Activated B cell treated with CpG ODN at 0.5 μM for 24 hours (primary cell): ENCODE data around the gene ADAMTS3. TPM values are rescaled to one million over a fixed set of nuclear protein-coding genes. Genes with fewer than 3 reads are reported as not detected.

Experiments
- ATAC-seq: fragments of 200-7000 bp; cut with Tn5 transposase; one replicate; pipeline ENCODE4 v1.10.0; 2021; ENCODE audit warnings: low read depth, mild to moderate bottlenecking, moderate library complexity
- CTCF ChIA-PET: fragments of 350-600 bp; sonication (Branson Sonifier 250); formaldehyde crosslinking; loops from one replicate; lab custom pipeline; 2021; ENCODE audit warnings: antibody characterized with exemption; lab: Charles Lee
- POLR2A ChIA-PET: fragments of 350-600 bp; sonication (Branson Sonifier 250); formaldehyde crosslinking; loops from one replicate; lab custom pipeline; 2021; ENCODE audit warnings: antibody characterized with exemption; lab: Charles Lee
- DNase-seq: peaks from one replicate; pipeline ENCODE4 v3.0.0; 2022
- H3K27ac Mint-ChIP-seq: one replicate; pipeline ENCODE4 v1.8.0; 2020; ENCODE audit warnings: mixed read lengths
- H3K27me3 Mint-ChIP-seq: one replicate; pipeline ENCODE4 v1.8.0; 2021; ENCODE audit warnings: mixed read lengths
- H3K36me3 Mint-ChIP-seq: one replicate; pipeline ENCODE4 v1.8.0; 2021; ENCODE audit warnings: low read depth, mixed read lengths
- H3K4me1 Mint-ChIP-seq: one replicate; pipeline ENCODE4 v1.8.0; 2021; ENCODE audit warnings: mixed read lengths
- H3K4me3 Mint-ChIP-seq: one replicate; pipeline ENCODE4 v1.8.0; 2020; ENCODE audit warnings: mild to moderate bottlenecking, mixed read lengths
- H3K9me3 Mint-ChIP-seq: one replicate; pipeline ENCODE4 v1.8.0; 2020; ENCODE audit warnings: mixed read lengths
- intact Hi-C: fragments of 100-400 bp; cut with micrococcal nuclease; formaldehyde crosslinking; loops from one replicate; pipeline ENCODE4 v1.15.1; 2024
- total RNA-seq: library from RNA; stranded (reverse); gene quantifications from 2 replicates; pipeline ENCODE4 v1.2.3, GENCODE V29; 2022
- TF ChIP-seq, protein P1 (sequence below): fragments of 200-600 bp; IDR thresholded peaks from one replicate; pipeline ENCODE4 v1.8.0; 2022; ENCODE audit warnings: antibody characterized with exemption, mild to moderate bottlenecking

Gene ADAMTS3
- total RNA-seq, 1 donor from 2014 or later: not detected

DNA sequence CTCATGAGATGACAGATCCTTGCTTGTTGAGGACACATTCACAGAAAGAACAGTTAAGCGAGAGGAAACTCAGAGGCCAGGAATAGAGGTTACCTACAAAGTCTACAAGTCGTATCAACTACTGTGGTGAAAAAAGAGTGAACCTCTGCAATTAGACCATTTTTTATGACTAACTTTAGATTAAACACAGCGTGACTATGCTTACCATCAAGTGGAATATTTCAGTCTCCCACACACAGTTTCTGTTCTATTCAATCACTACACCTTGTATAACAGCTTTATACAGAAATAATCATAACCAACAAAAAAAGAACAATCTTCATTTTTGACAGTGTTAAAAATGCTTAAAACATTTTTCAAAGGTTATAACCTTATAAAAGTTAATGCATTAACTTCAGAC is 46.6 kb downstream of the ADAMTS3 start:
- H3K4me3 Mint-ChIP-seq: no peak overlapping the region
- intact Hi-C loops: no loop called here
- no peak overlapping the region for H3K27ac Mint-ChIP-seq
- CTCF ChIA-PET: no interaction called here
- H3K4me1 Mint-ChIP-seq: no peaks in the 10 kb centered on the region
- no peaks in the 10 kb centered on the region for H3K36me3 Mint-ChIP-seq
- DNase-seq (no peak), ATAC-seq (no peak)
- TF ChIP-seq, protein P1, sequence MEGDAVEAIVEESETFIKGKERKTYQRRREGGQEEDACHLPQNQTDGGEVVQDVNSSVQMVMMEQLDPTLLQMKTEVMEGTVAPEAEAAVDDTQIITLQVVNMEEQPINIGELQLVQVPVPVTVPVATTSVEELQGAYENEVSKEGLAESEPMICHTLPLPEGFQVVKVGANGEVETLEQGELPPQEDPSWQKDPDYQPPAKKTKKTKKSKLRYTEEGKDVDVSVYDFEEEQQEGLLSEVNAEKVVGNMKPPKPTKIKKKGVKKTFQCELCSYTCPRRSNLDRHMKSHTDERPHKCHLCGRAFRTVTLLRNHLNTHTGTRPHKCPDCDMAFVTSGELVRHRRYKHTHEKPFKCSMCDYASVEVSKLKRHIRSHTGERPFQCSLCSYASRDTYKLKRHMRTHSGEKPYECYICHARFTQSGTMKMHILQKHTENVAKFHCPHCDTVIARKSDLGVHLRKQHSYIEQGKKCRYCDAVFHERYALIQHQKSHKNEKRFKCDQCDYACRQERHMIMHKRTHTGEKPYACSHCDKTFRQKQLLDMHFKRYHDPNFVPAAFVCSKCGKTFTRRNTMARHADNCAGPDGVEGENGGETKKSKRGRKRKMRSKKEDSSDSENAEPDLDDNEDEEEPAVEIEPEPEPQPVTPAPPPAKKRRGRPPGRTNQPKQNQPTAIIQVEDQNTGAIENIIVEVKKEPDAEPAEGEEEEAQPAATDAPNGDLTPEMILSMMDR: no peak
- no peaks in the 10 kb centered on the region for H3K27me3 Mint-ChIP-seq
- no peaks in the 10 kb centered on the region for H3K9me3 Mint-ChIP-seq
- POLR2A ChIA-PET: no interaction called here

DNA sequence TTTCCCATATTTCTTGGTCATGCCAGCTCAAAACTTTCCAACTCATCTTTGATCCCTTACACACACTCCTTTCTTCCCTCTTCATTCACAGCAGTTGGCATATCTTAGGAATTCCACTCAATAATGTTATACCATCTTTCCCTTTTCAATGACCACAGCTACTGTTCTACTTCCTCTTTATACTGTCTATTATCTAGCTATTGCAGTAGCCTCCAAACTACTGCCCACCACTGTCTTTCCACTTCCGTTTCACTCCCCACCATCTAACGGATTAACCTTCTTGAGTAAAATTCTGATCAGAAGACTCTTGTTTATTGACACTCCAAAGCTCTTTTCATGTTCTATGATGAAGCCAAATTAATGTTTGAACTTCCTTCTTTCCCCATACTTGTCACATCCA is 55.8 kb downstream of the ADAMTS3 start:
- ATAC-seq (no peak), DNase-seq (no peak)
- TF ChIP-seq, protein P1: no peak
- ChIA-PET POLR2A (no interaction called here), CTCF (no interaction called here)
- H3K27me3 Mint-ChIP-seq: no peaks in the 10 kb centered on the region
- intact Hi-C loops: no loop called here
- no peaks in the 10 kb centered on the region for H3K36me3 Mint-ChIP-seq
- H3K4me1 Mint-ChIP-seq: no peaks in the 10 kb centered on the region
- no peak overlapping the region for H3K4me3 Mint-ChIP-seq
- peaks cover 6% of the 10 kb centered on the region for H3K9me3 Mint-ChIP-seq
- no peak overlapping the region for H3K27ac Mint-ChIP-seq

DNA sequence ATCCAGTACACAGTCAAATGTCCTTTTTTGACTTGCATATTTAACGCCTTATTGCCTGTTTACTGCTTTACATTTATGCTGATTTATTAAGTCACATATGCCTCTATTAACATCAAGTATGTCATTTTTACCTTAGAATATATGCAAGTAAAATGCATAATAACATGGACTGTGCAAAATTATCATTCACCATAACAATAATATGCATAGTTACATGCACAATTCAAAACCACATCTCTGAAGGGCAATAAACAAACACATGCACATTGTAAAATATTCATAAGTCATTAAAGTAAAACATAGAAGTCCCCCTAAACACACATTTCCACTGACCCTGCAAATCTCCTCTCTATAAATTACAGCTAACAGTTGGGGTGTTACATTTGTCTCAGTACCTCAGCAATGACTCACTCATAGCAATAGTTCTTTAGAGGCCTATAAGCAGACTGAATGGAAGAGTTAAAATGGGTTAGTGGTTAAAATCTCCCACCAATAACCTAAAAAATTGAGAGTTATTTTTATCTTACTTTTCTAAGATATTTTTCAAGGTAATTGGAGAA is 61.1 kb downstream of the ADAMTS3 start:
- intact Hi-C loops: no loop called here
- no peaks in the 10 kb centered on the region for H3K27me3 Mint-ChIP-seq
- H3K4me3 Mint-ChIP-seq: no peak overlapping the region
- DNase-seq: no peak
- CTCF ChIA-PET: no interaction called here
- TF ChIP-seq, protein P1: no peak
- H3K9me3 Mint-ChIP-seq: peaks cover 6% of the 10 kb centered on the region
- H3K36me3 Mint-ChIP-seq: no peaks in the 10 kb centered on the region
- no peaks in the 10 kb centered on the region for H3K4me1 Mint-ChIP-seq
- POLR2A ChIA-PET: no interaction called here
- no peak for ATAC-seq
- H3K27ac Mint-ChIP-seq: no peak overlapping the region

DNA sequence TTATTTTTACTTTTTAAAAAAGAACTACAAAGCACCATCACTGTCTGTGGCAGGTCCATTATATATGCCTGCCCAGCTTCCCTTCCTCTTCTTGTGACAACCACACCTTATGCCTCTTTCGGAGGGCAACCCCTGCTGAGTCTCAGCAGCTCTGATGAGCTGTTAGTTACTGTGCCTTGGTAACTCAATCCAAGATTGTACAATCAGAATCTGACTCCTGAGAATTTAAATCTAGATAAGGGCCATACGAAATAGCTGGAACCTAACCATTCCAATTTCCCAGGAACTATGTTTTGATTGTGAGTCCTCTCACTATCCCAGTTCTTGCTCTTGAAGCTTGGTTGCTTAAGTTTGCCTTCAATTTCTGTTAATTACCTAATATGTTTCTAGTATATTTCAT is 61.9 kb downstream of the ADAMTS3 start:
- intact Hi-C loops: no loop called here
- CTCF ChIA-PET: no interaction called here
- ATAC-seq (no peak), DNase-seq (no peak)
- H3K9me3 Mint-ChIP-seq: peaks cover 6% of the 10 kb centered on the region
- H3K4me1 Mint-ChIP-seq: no peaks in the 10 kb centered on the region
- H3K4me3 Mint-ChIP-seq: no peak overlapping the region
- H3K27me3 Mint-ChIP-seq: no peaks in the 10 kb centered on the region
- POLR2A ChIA-PET: no interaction called here
- no peak overlapping the region for H3K27ac Mint-ChIP-seq
- H3K36me3 Mint-ChIP-seq: no peaks in the 10 kb centered on the region
- TF ChIP-seq, protein P1: no peak

DNA sequence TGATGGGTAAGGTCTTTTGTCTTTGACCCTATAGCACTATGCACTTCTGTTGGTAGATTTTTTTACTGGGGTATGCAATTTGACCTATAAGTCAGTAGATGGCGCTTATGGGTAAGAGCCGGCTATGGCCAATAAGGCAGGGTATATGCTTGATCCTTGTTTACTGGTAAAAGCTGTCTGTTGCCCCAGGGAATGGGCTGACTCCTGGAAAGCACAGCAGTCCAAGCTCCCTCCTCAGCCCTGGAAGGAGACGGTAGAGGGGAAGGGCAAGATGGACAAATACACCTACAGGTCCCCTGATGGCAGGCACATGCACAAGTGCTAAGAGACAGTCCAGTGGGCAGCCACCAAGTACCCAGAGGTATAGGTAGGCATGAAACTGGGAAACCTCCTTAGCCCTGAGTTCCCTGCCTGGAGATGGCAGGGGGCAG is 63.7 kb downstream of the ADAMTS3 start:
- ATAC-seq: no peak
- CTCF ChIA-PET: no interaction called here
- intact Hi-C loops: no loop called here

More for the DNA sequence above, 63.7 kb downstream of the ADAMTS3 start:
- no peaks in the 10 kb centered on the region for H3K9me3 Mint-ChIP-seq
- no peak for DNase-seq
- H3K36me3 Mint-ChIP-seq: no peaks in the 10 kb centered on the region
- POLR2A ChIA-PET: no interaction called here
- H3K4me1 Mint-ChIP-seq: no peaks in the 10 kb centered on the region
- H3K27me3 Mint-ChIP-seq: no peaks in the 10 kb centered on the region
- no peak overlapping the region for H3K27ac Mint-ChIP-seq
- no peak overlapping the region for H3K4me3 Mint-ChIP-seq
- TF ChIP-seq, protein P1: no peak
